Measurements from ENCODE around the gene POLR1B. TPM values are rescaled to one million over a fixed set of nuclear protein-coding genes. Genes with fewer than 3 reads are reported as not detected.
A peak's percentile ranks its signal among the peaks of the same experiment; 100 is the strongest.

POLR1B gene
- polyA plus RNA-seq, 3 donors, result 3.1 to 7.6 (median 4.4) TPM

DNA sequence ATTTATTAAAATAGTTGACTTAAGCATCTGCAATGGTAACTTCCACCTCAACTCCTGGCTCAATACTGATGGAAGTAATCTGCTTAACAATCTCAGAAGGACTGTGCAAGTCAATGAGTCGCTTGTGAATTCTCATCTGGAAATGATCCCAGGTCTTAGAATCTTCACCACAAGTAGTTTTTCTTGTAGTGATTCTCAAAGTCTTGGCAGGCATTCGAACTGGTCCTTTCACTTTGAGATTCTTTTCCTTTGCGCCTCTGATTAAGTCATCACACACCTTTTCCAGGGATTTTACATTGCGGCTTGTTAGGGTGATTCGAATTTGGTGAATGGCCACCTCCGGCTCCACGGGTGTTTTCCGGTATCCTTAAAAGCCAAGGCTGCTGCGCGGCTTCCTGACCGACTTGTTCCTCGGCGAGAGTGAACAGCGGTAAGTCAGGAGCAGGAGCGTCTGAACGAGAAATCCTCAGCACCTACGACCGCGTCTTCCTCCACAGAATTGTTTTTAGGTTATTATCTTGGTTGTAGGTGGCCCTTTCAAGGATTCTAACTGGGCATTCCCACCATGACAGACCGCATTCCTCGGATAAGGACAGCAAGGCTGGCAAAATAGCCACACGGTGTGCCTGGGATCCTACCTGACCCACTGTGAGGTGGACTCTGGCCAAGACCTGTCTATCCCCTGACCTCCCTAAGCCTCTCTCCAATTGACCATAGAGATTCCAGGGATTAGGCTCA is 79.7 kb downstream of the POLR1B start:
- 81 to 82% (median 82%) methylated on average over 22 of the region's 22 CpGs for WGBS, 3 donors
- peak overlapping the region; percentile 65 for H3K27ac ChIP-seq (ENCODE audit: low read depth, low read length)

DNA sequence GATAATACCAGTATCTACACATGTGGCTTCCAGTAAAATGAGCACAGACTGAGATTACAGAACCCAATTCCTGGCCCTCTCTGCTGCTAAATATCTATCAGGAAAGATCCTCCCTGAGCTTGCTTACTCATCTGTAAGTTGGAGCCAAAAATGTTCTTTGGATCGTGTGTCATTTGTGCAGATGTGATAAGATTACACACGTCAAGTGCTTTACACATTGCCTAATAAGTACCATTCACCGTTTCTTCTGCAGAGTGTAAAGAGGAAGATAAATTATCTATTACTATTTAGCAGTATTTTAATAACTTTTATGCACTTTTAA is 80.2 kb downstream of the POLR1B start:
- no peak overlapping the region for H3K27ac ChIP-seq (ENCODE audit: low read depth, low read length)
- WGBS, 3 donors, result 20 to 37% (median 28%) methylated on average over 3 of the region's 3 CpGs

DNA sequence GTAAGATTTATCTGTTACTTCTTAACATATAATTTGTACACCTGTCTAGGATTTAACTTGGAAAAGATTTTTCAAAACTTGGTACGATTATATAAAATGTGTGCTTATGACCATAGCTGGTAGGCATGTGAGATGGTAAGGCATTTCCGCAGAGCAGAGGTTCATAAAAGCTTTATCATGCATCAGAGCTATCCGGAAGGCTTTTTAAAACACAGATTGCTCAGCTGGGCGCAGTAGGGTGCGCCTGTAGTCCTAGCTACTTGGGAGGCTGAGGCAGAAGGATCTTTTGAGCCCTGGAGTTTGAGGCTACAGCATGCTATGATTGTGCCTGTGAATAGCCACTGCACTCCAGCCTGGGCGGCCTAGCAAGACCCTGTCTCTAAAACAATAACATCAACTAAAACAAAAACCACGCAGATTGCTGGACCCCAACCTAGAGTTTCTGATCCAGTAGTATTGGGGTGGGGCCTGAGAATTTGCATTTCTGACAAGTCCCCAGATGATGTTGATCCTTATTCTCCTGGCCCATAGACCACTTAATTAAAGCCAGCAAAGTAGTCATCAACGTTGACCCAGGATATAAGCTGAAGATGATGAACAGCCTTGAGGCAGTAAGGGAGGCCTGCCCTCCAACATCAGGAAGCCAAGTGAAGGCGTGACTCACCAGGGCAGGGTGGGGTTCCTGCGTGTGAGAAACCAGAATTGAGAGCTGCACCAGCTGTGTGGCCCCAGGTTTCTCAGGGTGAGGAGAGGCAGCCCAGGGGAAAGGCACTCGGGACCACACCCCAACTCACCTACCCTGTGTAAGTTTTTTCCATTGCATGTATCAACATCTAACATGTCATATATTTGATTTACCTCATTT is 81.9 kb downstream of the POLR1B start:
- 71 to 86% (median 74%) methylated on average over 11 of the region's 11 CpGs for WGBS, 3 donors
- H3K27ac ChIP-seq (ENCODE audit: low read depth, low read length), result no peak overlapping the region

DNA sequence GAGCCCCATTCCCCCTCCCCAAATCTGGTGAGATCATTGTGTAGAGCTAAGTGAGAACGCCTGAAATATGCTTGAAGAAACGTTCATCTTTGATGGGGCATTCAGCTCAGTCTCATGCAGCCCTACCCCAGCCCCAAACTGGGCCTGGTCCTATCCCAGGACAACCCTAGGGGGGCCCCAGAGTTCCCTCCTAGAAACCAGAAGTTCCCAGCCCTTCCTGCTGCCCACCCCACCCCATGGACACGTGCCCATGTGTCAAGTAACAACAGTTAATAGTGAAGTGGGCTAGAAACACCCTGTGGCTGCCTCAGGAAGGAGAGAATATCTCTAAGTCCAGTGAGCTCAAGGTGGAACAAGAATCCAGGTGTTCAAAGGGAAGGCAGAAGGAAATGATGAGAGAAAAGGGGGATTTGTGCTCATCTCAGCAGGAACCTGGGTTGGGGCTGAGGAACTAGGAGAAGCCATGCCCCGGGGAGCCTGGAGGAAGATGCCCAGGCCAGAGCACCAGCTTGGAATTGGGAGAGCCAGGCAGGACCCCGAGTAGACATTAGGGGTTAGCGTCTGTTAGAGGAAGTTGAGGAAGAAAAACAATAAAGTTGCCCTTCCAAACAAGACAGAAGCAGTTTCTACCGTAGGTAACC is 83.3 kb downstream of the POLR1B start:
- no peak overlapping the region for H3K27ac ChIP-seq (ENCODE audit: low read depth, low read length)

GRCh38 chr2:112626604-112627059 is 84.4 kb downstream of the POLR1B start:
- WGBS, 3 donors, result 4 to 18% (median 6%) methylated on average over 7 of the region's 7 CpGs
- H3K27ac ChIP-seq (ENCODE audit: low read depth, low read length), result peak overlapping the region; percentile 78

More for the DNA sequence above, 83.3 kb downstream of the POLR1B start:
- WGBS, 3 donors, result 64 to 72% (median 69%) methylated on average over 7 of the region's 7 CpGs

Other genes with a start within 250 kb of the POLR1B start
- 1 to 10 TPM in 2 of 3 donors, under 1 TPM in 1; 0.65 to 2.2 (median 1.6) TPM for gene RGPD8, start 108.8 kb upstream of the POLR1B start, polyA plus RNA-seq
- 10 to 100 TPM in 1 of 3 donors, 1 to 10 TPM in 2; 3.7 to 10.8 (median 9.9) TPM for gene TTL, start 60.3 kb upstream of the POLR1B start, polyA plus RNA-seq
- 10 to 100 TPM; 37.1 to 50.0 (median 42.3) TPM for gene CHCHD5, start 42.1 kb downstream of the POLR1B start, polyA plus RNA-seq
- 10 to 100 TPM; 19.5 to 33.7 (median 31.3) TPM for gene SLC20A1, start 103.5 kb downstream of the POLR1B start, polyA plus RNA-seq
- under 1 TPM in 1 of 3 donors, not detected in 2; 0.03 TPM for gene NT5DC4, start 178.6 kb downstream of the POLR1B start, polyA plus RNA-seq
- gene CKAP2L, start 222.1 kb downstream of the POLR1B start, polyA plus RNA-seq, result under 1 TPM in 2 of 3 donors, not detected in 1; 0.05 to 0.16 TPM
- gene IL1A, start 242.0 kb downstream of the POLR1B start, polyA plus RNA-seq, result 1 to 10 TPM in 1 of 3 donors, not detected in 2; 1.2 TPM